HG02571 (cell line): ENCODE data around the gene STON1.
"Not testable (repeated sequence)": the region's sequence is repeated elsewhere in the genome, so short reads cannot be mapped to it uniquely, and the experiment has no call there.

Experiments
- ATAC-seq: cut with Tn5 transposase; IDR thresholded peaks from one replicate; pipeline ENCODE4 v1.9.1; 2021; ENCODE audit warnings: mild to moderate bottlenecking, moderate library complexity; ENCODE audit not compliant: unreplicated experiment

The STON1 gene

DNA sequence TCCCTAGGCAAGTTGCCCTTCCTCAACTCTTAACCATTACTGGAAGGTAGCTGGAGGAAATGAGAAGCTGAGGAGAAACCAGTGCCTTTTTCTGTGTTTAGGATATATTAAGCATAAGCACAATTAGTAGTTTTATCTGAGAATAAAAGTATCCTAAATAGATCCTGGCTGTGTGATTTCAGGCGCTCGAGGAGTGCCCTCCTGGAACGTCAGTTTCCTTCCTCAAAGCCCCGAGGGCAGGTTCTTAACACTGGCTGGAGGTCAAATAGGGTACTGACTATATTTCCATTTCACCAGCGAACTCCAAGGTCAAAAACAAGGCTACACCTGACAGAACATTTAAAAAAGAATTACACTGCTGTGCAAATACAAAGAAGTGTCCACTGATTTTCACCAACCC is 1.5 kb upstream of the STON1 start:
- no peak for ATAC-seq

DNA sequence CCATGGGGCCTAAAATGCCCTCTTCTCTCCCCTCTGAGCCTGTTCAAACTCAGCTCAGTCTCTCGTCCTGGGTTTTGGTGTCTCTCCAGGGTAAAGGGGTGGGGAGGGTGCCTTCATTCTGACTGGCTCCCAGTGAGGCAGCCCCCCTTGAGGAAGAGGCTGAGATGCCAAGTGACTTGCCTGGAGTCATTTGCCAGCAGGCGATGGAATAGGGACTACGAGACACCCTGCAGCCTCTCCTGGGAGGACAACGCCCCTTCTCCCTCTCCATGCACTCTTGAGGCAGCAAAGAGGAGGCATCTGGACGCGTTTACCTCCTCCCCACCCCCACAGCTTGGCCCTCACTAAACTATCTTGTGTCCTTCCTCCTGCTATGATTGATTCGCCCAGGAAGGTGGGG is 760 bp upstream of the STON1 start:
- ATAC-seq = no peak

DNA sequence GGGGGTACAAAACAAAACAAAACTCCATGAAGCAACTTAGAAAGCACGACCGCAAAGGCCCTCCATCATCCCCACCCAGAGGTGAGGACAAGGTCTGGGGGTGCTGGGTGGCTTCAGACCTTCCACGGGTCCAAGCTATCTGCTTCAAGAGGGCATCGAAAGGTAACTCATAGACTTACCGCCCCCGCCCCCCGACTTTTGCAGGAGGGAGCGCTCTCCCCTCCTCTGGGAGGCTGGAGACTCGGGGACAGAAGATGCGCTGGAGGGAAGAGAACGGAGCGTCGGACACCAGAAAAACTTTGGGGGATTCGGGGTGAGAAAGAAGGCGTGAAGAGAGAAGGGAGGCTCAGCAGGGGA is 300 bp upstream of the STON1 start:
- no peak for ATAC-seq

DNA sequence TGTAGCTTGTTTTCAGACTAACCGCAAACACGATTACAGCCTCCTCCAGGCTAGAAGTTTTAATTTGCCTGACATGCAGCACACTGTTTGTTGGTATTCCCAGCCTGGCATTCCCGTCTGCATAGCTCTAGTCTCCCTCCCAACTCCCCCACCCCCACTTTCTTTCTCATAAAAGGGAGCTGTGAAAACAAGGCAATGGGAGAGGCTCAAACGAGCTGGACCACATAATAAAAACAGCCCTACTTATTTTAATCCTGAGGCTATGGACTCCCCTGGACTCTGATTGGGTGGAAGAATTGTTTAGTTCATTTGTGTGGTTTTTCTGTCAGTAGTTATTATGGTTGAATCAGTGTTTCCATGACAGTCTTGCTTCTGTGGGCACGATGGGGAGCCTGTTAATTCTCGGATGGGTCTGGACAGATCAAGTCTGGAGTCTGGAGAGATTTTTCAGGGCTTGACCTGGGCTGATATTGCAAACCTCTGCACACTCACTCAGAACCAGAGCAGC is 1.2 kb downstream of the STON1 start:
- no peak for ATAC-seq

DNA sequence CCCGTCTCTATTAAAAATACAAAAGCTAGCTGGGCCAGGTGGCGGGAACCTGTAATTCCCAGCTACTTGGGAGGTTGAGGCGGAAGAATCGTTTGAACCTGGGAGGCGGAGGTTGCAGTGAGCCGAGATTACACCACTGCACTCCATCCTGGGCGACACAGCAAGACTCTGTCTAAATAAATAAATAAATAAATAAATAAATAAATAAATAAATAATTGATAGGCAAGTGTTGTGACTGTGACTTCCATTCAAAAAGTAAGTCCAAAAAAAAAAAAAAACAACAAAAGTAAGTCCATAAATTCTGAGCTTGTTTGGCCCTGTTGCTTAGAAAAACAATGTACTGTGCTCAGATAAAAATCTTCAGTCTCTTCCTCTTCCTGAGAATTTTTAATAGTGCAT is 2.2 kb downstream of the STON1 start:
- no peak for ATAC-seq

DNA sequence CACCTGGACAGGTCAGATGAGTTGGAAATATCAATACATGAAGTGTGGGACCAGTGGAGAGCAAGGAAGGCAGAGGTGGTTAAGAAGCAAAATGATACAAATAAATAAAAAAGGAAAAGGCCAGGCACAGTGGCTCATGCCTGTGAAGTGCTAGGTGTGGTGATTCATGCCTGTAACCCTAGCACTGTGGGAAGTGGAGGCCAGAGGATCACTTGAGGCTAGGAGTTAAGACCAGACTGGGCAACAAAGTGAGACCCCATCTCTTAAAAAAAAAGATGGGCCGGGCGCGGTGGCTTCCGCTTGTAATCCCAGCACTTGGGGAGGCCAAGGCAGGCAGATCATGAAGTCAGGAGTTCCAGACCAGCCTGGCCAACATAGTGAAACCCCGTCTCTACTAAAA is 2.9 kb downstream of the STON1 start:
- no peak for ATAC-seq

DNA sequence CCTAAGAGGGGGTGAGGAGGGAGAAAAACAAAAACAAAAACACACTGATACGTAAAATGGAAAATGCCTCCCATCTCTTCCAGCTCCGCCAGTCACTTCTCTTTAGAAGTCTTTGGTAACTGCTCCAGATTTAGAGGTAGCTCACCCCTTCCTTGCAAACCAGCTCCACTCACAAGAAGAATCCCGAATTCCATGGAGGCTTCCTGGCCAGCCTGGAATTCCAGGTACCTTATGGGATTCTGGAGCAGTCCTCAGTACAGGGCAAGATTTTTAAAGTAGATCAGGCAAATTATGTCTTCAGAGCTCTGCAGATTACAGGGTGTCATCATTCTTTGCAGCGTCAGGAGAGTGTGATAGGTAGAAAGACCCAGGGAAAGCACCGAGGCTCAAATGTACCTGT is 4.8 kb downstream of the STON1 start:
- ATAC-seq = no peak

DNA sequence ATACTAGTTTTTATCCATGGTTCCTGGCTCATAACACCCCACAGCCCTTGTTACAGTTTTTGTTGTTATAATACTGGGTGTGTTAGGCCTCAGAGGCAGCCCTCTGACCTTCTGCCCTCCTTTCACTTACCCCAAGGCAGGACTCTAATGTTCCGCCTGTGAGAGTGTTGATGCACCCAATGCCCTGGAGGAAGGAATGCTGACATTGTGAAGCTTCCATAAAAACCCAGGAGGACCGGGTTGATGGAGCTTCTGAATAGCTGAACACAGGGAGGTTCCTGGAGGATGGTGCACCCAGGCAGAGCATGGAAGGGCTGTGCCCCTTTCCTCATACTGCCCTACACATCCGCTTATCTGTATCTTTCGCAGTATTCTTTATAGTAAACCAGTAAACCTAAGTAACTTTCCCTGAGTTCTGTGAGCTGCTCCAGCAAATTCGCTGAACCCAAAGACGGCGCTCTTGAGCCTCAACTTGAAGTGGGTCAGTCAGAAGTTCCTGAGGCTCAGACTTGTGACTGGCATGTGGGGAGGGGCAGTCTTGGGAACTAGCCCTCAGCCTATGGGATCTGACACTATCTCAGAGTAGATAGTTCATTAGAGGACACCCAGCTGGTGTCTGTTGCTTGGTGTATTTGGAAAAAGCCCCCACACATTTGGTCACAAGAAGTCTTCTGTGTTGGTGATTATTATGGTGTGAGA is 10.4 kb downstream of the STON1 start:
- no peak for ATAC-seq

DNA sequence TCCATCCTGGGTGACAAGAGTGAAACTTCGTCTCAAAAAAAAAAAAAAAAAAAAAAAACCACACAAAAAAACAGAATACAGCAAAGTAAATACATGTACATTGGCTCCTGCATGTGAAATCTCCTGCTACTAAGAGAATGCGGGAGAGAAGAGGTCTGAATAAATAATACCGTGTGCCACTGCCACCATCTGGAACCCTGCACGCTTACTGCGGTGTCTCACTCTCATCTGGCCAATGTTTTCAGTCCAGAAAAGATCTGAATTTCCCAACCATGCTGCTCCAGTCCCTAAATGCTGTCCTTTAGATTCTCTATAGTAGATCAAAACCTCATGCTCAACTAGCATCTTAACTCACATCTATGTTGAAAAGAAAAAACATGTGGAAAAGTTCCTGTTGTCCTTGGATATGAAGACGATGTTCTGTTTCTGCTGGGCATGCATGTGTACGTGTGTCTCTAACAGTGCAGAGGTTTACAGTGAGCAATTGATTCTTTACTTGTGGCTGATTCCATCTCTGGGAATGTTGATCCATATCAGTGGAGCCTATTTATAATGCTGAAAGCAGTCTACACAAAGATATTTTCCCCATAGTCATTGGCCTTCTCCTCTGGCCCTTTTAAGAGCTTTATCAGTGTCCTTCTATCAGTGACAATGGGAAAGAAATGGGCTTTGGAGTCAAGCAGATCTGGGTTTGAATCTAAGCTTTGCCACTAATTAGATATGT is 11.9 kb downstream of the STON1 start:
- ATAC-seq = no peak

DNA sequence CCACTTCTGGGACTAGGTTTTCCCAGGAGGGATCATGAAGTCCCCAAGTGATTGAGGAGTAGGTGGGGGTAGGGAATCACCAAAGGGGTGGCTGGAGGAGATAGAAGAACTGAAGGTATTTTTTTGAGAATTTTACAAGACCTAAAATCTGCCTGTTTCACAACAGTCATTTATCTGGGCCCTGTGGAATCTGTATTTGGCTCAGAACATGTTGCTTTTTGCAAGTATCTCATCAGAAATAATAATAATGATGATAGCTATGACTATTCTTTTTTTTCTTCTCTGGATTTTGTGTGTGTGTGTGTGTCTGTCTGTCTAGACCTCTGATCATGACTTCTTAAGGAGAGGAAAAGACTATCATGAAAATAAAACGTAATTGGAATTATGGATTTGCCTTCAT is 13.9 kb downstream of the STON1 start:
- ATAC-seq = no peak

DNA sequence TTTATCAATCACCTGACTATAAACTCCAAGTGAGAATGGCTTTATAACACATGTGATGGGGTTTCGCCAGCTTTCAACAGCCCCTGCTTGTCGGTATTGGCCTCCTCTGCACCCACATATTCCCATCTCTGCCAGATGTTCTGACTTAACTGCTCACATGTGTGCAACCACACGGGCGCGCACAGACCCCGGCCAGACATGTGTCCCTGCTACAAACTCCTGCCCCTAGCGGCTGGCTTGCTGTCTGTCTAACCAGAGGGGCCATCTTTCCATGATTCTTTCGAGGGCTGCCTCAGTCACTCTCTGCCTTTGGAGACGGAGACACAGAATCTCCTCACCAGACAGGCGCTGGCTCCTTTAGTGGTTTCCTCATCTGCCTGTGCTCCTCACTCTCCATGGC is 15.3 kb downstream of the STON1 start:
- no peak for ATAC-seq

DNA sequence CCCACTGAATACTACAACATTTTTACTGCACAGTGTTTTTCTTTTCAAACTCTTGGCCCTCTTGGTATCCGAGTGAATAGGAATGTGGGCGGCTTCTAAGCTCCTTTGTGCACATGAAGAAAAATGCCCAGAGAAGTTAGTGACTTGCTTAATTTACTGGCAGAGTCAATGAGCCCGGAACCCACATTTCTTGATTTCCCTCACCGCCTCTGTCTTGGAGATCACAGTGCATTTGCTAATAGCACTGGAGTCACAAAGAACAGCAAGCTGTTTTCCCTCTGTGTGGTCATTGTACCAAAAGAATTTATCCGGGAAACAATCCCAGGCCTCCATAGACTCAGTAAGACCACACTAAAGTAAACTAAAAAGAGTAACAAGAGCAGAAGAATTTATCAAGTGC is 18.9 kb downstream of the STON1 start:
- no peak for ATAC-seq

DNA sequence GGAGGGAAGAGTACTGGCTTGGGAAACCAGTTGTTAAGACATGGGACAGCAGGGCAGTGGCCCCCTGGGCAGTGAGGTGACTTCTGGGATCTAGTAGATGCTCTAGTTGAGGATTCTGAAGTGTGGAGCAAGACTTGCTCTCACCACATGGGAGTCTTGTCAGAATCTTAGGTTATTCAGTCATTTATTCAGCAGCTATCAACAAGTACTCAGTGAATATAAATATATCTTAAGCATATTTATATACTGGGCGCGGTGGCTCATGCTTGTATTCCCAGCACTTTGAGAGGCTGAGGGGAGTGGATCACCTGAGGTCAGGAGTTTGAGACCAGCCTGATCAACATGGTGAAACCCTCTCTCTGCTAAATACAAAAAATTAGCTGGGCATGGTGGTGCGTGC is 20.0 kb downstream of the STON1 start:
- no peak for ATAC-seq

DNA sequence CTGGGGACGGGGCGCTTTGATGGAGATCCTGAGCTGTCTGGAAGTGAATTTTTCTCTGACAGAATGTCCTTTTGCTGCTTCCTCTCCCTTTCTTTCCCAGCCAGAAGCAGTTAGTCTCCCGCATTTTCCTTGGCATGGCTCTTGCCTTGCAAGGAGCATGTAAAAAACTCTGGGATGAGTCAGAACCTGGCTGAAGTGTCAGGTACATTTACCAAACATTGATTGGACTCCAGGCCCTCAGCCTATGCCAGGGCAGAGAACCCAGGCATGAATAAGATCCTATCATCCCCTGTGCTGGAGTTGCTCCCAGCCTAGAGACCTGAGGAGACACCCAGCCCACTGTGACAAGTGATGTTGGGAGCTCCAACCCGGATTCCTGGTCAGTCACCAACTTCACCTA is 21.6 kb downstream of the STON1 start:
- ATAC-seq = no peak

DNA sequence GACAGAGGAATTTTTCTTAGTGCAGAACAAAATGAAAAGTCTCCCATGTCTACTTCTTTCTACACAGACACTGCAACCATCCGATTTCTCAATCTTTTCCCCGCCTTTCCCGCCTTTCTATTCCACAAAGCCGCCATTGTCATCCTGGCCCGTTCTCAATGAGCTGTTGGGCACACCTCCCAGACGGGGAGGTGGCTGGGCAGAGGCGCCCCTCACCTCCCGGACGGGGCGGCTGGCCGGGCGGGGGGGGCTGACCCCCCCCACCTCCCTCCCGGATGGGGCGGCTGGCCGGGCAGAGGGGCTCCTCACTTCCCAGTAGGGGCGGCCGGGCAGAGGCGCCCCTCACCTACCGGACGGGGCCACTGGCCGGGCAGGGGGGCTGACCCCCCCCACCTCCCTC is 25.1 kb downstream of the STON1 start:
- ATAC-seq = not testable (repeated sequence)

DNA sequence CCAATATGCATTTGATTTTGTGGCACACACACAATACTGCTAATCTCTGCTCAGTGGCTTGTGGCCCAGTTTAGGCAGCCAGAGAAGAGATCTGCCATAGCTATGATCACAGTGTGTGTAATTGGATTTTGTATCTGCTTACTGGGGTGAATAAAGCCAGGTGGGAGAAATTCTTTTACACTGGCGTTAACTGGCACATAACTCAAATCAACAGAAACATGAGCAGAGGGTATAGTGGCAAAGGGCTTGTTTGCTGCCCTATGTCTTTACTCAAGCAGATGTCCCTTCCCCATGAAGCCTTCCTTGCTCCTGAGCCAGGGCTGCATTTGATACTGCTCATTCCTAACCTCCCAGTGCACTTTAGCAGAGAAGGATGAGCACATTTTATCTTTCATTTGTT is 28.5 kb downstream of the STON1 start:
- no peak for ATAC-seq

DNA sequence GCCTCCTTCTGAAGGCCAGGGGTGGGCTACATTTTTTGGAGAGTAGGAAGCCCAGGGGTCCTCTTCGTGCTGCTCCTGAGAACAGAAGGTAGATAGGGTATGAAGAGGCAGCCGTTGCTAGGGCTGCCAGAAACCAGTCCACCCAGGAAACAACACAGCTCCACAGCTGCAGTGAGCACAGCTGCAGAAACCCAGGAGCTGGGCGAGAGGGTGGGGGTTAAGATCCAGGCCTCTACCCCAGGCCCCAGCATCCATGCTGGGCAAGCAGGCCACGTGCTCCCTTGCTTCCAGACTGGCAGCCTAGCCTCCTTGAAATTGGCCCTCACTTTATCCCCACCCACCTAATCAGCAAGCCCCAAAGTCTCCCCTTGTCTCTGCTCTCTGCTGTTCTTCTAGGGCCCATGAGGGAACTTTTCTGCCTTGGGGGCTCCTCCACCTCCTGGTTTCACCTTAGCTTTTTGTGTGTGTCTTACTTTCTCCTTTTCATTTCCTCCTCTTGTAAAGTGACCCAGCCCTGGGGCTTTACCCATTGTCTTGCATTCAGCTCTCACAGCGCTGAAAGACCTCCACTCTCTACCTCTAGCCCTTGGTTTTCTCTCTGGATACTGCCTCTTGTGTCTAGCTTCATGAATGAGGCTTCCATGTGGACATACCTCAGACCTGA is 30.7 kb downstream of the STON1 start:
- ATAC-seq = no peak

DNA sequence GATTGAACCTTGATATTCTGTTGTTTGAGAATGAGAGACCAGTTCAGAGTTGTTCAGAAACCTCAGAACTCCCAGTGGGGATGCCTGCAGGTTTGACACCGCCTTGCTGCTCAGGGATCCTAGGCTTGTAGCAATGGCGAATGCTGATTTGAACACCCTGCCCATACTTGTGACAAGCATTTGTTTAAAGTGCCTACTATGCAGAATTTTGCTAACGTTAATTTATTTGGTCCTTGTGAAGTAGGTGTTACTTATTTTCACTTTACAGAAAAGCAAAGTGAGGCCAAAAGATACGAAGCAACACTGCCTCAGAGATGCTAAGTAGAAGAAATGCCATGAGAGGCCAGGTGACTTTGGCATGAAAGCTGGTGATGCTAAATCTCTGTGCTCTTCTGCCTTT is 32.3 kb downstream of the STON1 start:
- no peak for ATAC-seq

DNA sequence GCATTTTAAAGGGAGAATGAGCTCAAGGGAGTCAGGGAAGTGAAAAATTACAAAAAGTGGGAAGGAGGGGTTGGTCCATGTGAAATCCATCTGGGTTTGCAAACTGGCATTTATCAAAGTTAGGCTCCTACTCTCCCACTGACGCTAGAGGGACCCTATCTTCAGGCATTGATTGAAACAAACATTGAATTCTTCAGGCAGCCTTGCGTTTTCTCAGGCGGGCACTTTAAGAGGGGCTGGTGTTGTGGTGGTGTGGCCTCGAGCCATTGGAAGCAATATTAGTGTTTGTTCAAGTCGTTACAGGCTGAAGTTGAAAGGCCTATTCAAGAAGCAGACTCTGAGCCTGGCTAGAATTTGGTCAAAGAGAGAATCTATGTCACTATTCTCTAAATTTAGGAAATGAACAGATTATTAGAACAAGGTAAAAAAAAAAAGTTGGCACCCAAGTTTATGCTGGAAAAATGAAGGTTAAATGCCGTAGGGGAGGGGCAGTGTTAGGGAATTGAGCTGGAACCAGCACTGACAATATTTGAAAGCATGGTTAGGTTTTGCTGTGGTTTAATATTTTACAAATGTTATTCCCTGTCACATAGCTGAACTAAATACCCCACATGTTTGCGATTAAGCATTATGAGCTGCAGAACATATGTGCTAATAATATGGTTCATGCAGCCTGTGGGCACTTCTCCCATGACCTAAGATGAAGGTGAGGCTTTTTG is 36.8 kb downstream of the STON1 start:
- ATAC-seq = no peak

DNA sequence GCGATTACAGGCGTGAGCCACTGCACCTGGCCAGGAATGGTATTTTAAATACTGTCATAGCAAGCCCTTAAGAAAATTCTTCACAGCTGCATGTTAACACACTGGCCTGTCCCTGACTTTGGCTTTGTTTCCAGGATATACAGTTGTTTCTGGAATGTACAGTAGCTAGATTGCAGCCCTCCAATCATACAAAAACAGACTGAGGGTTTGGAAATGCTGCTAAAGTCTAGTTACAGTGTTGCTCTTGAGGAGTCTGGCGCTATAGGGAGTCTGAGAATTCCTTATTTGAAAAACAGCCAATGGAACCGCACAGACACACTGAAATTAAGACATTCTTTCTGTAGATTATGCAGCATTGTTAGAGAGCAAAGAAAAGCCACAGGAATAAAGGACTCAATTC is 37.7 kb downstream of the STON1 start:
- ATAC-seq = no peak

DNA sequence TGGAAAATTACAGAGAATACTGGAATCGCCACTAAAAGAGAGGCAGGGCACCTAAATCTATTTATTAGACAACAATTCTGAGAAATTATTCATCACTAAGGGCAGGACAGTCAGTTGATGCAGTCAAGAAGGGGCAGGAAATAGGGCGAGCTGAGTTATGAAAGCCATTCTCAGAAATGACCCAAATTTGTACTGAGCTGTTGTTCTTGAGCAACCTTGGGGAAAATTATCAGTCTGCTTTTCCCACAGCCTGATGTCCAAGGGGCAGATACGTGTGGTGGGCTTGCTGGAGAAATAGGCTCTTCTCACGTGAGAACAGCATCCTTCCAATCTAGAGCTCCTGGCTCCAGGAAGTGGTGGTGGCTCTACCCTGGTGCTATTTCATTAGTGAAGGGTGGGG is 38.6 kb downstream of the STON1 start:
- no peak for ATAC-seq

DNA sequence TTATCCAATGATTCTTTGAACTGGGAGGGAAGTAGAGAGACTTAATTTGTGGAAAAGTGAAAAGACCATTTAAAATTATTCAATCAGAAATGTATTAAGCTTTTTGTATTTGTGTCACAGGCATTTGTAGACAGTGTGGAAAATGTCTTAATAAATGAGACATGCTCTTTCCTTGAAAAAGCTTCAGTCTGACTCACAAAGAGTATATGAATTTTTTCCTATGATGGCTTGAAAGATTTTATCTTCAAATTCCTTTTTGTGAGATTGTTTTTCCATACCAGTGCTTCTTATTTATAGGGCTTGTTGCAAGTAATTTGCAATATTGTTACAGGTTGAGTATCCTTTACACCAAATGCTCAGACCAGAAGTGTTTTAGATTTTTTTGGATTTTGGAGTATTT is 39.5 kb downstream of the STON1 start:
- ATAC-seq = no peak
